Superior temporal gyrus (tissue), 1 donor: ENCODE measurements around the gene TIPRL.
A peak's percentile ranks its signal among the peaks of the same experiment; 100 is the strongest.
"Not testable (repeated sequence)": the region's sequence is repeated elsewhere in the genome, so short reads cannot be mapped to it uniquely, and the experiment has no call there.

ENCODE experiments used
- DNase-seq: peaks from one replicate; pipeline ENCODE4 v3.0.0-alpha.2; 2016; ENCODE audit errors: extremely low spot score

The TIPRL gene

GRCh38 chr1:168178638-168179437, at the start of gene TIPRL:
Gene TIPRL, plus strand, starts transcription at chr1:168178962. Its CDS starts 116 bp downstream, at chr1:168179078.
- DNase-seq, result peak; percentile 94

DNA sequence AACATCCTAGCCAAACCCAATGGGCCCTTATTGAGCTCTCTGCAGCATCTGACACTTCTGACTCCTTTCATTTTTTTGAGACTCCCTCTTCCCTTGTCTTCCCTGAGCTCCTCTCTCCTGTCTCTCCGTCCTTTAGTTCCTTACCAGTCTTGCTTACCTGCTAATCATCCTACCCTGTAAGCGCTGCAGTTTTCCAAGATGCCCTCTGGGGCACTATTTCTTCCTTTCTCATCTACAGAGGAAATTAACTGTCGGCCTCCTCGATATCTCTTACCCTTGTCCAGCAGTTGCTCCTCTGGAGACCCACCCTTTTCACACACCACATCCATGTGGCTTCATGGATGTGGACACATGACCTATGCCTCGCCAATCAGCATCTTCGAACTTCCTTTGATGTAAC, 48.8 kb upstream of the TIPRL start:
- DNase-seq, result no peak

DNA sequence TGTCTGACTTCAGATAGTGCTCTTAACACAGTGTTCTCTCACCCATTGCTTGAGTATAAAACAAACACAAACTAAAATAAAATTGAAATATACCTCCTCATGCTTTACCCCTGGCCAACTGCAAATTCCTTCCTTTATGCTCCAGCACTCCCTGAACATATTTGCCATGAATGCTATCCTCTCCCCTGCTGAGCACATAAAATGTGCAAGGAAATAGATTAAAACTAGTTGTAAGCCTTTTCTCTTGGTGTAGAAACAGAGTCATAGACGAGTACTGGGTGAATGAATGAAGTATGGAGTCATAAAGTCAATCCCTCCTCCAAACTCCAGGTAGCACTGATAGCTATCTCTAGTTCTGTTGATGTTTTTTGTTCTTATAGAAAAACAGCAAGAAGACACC, 44.6 kb upstream of the TIPRL start:
- no peak for DNase-seq

DNA sequence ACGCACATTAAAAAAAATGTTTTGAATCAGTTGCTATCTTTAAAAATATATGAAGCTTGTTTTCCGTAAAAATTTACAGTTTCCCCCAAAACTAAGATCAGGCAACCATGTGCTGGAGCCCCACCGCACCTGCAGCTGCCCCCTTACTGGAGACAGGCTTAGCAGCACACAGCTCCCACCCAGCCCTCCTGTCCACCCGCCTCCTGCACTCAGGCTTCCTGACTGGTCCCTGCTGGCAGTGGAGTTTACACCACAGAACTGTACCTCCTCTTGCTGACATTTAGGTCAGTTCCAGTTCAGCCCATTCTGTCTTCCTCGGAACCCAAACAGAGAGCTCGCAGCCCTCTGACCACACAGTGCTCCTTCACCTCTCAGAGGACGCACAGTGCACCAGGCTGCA, 44.1 kb upstream of the TIPRL start:
- DNase-seq, result no peak

DNA sequence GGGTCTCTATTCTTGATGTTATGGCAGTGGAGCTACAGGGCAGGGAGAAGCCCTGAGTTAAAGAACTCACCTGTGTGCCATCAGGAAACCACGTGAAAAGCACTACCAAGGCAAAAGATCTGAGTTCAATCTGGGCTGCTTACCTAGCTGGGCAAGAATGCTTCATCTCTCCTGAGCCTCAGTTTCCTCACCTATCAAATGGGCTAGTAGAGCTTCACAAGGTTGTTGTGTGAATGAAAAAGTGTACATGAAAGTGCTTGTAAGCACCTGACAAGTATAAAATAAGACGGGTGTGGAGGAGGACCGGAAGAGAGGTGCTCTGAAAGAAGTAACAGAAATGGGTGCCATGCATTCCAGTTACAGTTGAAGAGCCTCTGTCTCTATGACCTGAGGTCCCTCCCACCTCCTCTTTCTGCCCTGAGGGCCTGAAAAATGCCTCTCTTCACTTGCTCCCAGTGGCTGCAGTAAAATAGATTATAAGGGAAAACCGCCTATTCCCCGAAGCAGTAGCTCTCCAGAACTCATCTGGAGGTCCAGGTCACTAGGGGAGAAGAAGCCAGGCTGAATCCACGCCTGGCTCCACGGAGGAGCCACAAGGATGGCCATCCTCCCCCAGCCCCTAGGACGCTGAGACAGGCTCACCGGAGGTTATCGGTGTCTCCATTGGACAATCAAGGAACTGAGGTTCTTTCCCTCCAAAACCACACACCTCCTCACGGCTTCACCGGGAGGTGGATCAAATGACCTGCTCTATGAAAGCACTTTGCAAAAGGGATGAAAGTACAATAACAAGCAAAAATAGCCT, 43.4 kb upstream of the TIPRL start:
- DNase-seq, result no peak

DNA sequence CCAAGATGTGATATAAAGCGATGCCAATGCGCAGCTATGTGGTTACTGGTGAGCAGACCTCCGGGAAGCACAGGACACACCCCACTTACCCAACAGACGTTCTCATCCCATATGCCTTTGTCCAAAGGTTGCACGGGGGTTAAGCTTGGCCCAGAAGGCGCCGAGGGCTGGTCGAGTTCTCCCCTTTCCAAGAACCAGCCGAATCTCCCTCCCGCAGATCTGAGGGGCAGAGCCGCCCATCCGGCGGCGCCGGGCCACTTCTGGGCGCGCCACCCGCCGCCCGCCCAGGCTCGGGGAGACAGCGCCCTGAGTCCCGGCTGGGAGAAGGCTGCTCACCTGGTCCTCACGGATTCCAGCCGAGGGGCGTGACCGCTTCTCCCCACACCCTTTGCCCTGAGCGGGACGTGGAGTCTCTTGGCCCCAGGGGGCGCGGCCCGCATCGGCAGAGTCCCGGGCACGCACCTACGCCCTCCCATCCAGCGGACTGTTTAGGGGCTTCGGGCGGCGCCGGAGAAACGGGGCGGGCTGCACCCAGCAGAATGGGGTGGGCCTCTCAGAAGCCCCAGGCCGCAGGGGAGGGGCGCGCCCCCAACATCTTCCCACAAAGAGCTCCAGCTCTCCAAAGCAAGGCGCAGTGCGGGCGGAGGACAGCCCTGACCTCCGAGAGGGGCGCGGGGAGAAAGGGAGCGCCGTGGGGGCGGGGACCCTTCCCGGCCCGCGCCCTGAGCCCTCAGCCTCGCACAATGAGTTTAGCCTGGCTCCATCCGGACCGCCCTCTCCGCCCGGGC, 42.6 kb upstream of the TIPRL start:
- no peak for DNase-seq

- DNase-seq, result no peak
These were observed 41.9 kb upstream of the TIPRL start, which contains the start of gene GPR161 for GRCh38 chr1:168136709-168137514. Gene GPR161, minus strand, starts transcription at chr1:168136930. Its CDS starts 32,080 bp downstream, at chr1:168104850.

DNA sequence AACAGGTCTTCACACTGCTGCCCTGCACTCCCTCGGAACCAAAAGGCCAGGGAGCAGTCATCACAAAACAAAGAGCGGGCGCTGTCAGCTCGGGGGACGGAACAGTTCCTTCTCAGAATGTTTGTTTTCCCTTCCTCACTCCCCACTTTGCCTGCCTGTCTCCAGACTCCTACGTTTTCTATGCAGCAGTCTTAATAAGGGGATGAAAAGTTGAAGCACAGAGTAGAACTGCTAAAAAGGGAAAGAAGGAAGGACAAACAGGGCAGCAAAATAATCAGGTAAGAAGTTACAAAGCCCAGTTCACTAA, 41.3 kb upstream of the TIPRL start:
- DNase-seq, result no peak

DNA sequence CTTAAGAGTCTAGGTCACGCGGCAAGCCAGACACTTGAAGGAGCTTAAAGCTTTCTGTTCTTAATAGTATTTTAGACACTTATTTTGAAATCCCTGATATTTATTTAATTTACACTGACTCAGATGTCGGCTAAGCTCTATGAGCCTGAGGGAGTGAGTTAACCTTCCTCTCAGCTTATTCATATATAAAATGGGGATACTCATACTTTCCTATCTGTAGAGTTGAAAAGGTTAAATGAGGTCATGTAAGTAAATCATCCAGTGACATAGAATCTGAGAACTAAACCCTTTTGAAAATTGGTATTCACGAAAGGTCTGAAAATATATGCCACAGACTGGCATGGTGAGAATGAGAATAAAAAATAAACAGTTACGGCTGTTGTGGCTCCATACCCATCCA, 40.6 kb upstream of the TIPRL start:
- no peak for DNase-seq

- no peak for DNase-seq
These were observed 39.7 kb upstream of the TIPRL start for GRCh38 chr1:168139070-168139469.

- no peak for DNase-seq
These were observed 36.8 kb upstream of the TIPRL start for GRCh38 chr1:168141871-168142385.

- DNase-seq, result peak; percentile 87
These were observed 33.3 kb upstream of the TIPRL start for GRCh38 chr1:168145184-168146159.

DNA sequence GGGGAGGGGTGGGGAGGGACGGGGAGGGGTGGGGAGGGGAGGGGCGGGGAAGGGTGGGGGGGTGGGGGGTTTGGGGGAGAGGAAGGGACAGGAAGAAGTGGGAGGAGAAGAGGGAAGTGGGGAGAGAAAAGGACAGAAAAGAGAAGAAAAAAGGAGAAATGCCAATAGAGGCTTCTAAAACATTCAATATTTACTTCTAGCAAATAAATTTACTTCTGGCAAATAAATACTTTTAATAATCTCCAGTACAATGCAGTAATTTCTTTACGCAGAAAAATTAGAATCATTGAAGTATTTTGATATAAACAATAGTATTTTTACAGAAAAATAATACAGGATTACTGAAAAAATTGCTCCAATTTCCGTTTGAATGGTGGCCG, 32.6 kb upstream of the TIPRL start:
- no peak for DNase-seq

DNA sequence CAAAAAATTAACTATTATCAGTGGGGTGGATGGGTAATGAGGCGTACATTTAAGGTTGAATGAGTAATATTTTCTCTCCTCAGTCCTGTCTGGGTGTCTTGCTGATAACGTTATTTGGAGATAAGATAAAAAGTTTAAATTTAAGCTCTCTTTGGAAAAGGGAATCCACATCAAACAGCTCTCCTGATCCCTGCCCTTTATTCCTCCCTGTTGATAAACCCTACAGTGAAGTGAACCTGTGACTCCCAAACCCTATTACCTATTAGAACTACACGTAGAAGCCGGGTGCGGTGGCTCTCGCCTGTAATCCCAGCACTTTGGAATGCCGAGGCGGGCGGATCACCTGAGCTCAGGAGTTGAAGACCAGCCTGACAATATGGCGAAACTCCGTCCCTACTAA, 32.1 kb upstream of the TIPRL start:
- no peak for DNase-seq

DNA sequence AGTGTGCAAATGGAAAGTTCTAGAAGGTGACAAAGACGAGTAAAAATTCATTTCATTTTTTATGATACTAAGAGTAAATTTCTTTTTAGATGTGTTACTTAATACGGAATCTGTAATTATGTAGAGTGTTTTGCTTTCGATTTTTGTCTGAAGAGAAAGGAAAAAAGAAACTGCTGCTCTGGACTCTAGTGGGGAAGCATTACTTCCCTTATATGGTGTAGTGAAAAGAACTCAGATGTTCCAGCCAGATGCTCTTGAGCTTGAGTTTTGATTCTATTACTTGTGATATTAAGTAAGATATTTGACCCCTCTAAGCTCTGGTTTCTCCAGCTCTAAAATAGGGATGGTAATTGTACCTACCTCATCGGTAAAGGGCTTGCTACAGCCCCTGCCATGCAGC, 29.8 kb upstream of the TIPRL start:
- DNase-seq, result no peak

DNA sequence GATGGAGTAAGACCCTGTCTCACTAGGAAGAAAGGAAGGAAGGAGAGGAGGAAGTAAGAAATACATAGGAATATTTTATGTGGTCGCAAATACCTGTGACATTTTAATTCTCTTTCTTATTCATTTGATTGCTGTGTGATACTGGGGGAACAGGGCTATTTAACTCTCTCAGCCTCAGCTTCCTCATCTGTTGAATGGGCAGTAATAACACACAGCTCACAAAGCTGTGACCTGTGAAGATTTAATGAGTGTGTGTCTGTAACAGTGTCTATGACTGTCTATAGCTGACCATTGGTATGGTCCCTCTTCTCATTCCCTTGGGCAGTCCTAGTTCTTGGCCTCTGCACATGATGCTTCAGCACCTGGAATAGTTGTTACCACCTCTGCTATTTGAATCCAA, 28.5 kb upstream of the TIPRL start:
- no peak for DNase-seq

- DNase-seq, result no peak
These were observed 26.8 kb upstream of the TIPRL start for GRCh38 chr1:168151935-168152334.

GRCh38 chr1:168154707-168155106, 24.1 kb upstream of the TIPRL start:
- DNase-seq, result not testable (repeated sequence)

GRCh38 chr1:168155910-168156309, 22.9 kb upstream of the TIPRL start:
- DNase-seq, result no peak

DNA sequence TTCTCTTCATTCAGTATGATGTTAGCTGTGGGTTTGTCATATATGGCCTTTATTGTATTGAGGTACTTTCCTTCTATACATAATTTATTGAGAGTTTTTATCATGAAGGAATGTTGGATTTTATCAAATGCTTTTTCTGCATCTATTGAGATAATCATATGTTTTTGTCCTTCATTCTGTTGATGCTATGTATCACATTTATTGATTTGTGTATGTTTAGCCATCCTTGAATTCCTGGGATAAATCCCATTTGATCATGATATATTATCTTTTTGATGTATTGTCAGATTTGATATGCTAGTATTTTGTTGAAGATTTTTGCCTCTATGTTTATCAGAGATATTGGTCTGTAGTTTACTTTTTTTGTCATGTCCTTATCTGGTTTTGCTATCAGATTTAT, 21.1 kb upstream of the TIPRL start:
- no peak for DNase-seq
